Uterus (tissue), 2 donors: ENCODE results near the gene CFC1B.
"Not testable (repeated sequence)": the region's sequence is repeated elsewhere in the genome, so short reads cannot be mapped to it uniquely, and the experiment has no call there.

Source experiments
- CTCF ChIP-seq, 4 experiments: fragments of 200-600 bp in 2 of 4; fragments of 450-650 bp in 2 of 4; sonication (generic) in 2 of 4; IDR thresholded peaks; one replicate each; pipeline ENCODE4 v1.5.1; 2016 to 2019; ENCODE audit warnings: antibody characterized with exemption in 4 of 4, mild to moderate bottlenecking in 2 of 4, moderate library complexity in 1 of 4
- POLR2A ChIP-seq, 2 donors: fragments of 450-650 bp; IDR thresholded peaks; one replicate each; pipeline ENCODE4 v1.6.1; 2016; ENCODE audit warnings: antibody characterized with exemption in 2 of 2, mild to moderate bottlenecking in 1 of 2, moderate library complexity in 1 of 2

- not testable (repeated sequence) for TF ChIP-seq CTCF, POLR2A (IDR thresholded peaks at IDR 0.05)
These were observed 9.2 kb downstream of the CFC1B start for GRCh38 chr2:130530212-130530611.
